ENCODE results near the gene CGNL1.
A peak's percentile ranks its signal among the peaks of the same experiment; 100 is the strongest.

The CGNL1 gene

DNA sequence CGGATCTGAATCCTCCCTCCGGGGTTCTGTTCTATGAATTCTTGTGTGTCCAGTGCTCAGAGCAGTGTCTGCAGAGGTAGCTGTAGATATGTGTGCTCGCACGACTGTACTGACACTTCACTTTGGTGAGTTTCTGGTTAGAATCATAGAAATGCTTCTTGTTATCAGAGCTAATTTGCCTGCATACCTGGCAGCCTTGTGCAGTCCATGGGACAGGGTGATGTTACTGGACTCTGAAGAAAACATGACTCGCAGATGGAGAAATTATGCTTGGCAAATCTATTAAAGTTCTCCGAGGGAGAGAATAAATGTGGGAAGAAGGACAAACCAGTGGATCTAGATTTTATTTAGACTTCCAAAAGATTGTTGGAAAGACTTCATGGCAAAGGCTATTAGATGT is 12.2 kb downstream of the CGNL1 start:
- TF ChIP-seq, protein P1, sequence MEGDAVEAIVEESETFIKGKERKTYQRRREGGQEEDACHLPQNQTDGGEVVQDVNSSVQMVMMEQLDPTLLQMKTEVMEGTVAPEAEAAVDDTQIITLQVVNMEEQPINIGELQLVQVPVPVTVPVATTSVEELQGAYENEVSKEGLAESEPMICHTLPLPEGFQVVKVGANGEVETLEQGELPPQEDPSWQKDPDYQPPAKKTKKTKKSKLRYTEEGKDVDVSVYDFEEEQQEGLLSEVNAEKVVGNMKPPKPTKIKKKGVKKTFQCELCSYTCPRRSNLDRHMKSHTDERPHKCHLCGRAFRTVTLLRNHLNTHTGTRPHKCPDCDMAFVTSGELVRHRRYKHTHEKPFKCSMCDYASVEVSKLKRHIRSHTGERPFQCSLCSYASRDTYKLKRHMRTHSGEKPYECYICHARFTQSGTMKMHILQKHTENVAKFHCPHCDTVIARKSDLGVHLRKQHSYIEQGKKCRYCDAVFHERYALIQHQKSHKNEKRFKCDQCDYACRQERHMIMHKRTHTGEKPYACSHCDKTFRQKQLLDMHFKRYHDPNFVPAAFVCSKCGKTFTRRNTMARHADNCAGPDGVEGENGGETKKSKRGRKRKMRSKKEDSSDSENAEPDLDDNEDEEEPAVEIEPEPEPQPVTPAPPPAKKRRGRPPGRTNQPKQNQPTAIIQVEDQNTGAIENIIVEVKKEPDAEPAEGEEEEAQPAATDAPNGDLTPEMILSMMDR (IDR thresholded peaks at IDR 0.05; ENCODE audit: low read depth, low read length) = no peak
- DNase-seq (ENCODE audit: low read depth in 2 of 2) = peak in 1 of 2 donors; percentile 34
- H3K4me3 ChIP-seq (replicated peaks in 1 of 2; ENCODE audit: low read depth in 2 of 2, low read length in 2 of 2) = no peak overlapping the region

DNA sequence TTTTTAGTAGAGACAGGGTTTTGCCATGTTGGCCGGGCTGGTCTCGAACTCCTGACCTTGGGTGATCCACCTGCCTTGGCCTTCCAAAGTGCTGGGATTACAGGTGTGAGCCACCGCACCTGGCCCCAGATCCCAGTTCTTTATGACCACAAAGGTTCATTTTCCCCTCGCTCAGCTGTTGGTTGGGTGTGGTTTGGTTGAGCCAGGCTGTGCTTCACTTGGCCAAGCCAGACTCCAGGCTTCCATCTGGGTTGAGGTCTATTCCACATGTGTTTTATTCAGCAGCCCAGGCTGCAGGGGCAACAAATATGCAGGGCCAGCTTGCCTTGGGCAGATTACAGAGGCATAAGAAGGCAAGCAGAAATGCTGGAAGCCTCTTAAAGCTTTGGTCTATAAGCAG is 13.7 kb downstream of the CGNL1 start:
- TF ChIP-seq, protein P1 (IDR thresholded peaks at IDR 0.05; ENCODE audit: low read depth, low read length) = no peak
- no peak for DNase-seq (ENCODE audit: low read depth in 2 of 2)
- H3K4me3 ChIP-seq (replicated peaks in 1 of 2; ENCODE audit: low read depth in 2 of 2, low read length in 2 of 2) = no peak overlapping the region

DNA sequence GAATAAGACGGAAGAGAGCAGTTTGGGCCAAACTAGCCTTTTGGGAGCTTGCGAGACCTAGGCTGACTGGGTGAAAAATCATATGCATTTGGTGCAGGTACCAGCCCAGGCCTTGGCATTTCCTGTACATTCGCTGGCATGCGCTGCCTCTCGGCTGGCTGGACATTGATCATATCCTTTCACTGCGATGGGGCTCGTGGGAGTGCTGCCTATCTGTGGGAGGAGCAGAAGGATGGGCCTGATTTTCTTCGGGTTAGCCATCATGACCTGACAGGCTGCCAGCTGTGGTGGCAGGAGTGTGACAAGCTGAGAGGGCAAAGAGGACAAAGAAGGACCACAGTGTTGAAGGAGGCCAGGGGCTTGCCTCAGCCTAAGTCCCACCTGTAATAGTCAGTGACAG is 14.3 kb downstream of the CGNL1 start:
- no peak for DNase-seq (ENCODE audit: low read depth in 2 of 2)
- TF ChIP-seq, protein P1 (IDR thresholded peaks at IDR 0.05; ENCODE audit: low read depth, low read length) = no peak
- no peak overlapping the region for H3K4me3 ChIP-seq (replicated peaks in 1 of 2; ENCODE audit: low read depth in 2 of 2, low read length in 2 of 2)

DNA sequence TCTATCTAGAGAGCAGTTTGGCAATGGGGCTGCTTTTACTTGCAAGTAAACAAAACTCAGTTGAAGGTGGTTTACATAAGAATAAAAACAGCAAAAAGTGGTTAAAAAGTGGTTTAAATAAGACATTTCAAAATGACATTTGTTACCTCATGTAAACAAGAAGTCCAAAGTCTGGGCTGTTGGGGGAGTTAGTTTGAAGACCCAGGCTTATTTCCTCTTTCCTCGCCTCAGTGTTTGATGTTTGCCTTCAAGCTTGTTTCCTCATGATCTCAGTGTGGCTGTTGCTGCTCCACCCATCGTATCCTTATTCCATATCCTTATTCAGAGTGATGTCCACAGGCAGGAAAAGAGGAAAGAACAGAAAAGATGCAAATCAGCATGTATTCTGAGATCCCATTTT is 15.2 kb downstream of the CGNL1 start:
- TF ChIP-seq, protein P1 (IDR thresholded peaks at IDR 0.05; ENCODE audit: low read depth, low read length) = no peak
- no peak for DNase-seq (ENCODE audit: low read depth in 2 of 2)
- no peak overlapping the region for H3K4me3 ChIP-seq (replicated peaks in 1 of 2; ENCODE audit: low read depth in 2 of 2, low read length in 2 of 2)

DNA sequence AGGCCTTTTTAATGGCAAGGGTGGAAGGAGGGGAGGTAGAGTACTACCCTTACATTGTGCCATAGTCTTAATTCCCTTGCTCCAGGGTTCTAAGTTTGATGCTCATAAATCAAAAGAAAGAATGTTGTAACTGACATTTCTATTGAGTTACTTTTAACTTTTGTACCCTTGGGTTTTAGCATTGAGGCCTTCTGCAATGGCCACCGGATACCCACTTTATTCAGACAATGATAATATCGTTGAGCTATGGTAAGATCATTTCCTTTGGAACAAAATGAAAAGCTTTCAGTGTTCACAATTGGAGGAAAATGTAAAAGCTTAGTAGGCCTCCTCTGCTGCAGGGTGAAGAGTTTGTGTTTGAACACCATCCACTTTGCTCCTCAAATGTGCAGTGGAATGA is 16.8 kb downstream of the CGNL1 start:
- no peak overlapping the region for H3K4me3 ChIP-seq (replicated peaks in 1 of 2; ENCODE audit: low read depth in 2 of 2, low read length in 2 of 2)
- TF ChIP-seq, protein P1 (IDR thresholded peaks at IDR 0.05; ENCODE audit: low read depth, low read length) = no peak
- no peak for DNase-seq (ENCODE audit: low read depth in 2 of 2)

DNA sequence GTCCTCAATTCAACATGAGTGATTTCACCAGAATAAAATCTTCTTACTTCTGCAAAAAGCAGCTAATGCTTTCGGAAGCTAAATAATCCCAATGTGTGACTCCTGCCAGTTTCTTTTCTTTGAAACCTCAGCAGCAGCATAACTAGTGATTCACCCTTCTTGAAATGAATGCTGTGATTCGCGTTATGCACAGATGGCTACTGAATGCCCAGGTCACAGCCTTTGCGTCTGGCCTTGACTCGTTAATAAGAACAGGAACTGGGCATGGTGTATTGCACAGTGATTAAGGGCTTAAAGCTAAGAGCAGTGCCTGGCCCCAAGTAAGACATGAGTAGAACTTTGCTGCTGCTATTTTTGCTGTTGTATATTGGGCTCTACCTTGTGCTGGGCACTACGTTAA is 19.0 kb downstream of the CGNL1 start:
- TF ChIP-seq, protein P1 (IDR thresholded peaks at IDR 0.05; ENCODE audit: low read depth, low read length) = no peak
- no peak overlapping the region for H3K4me3 ChIP-seq (replicated peaks in 1 of 2; ENCODE audit: low read depth in 2 of 2, low read length in 2 of 2)
- peak; percentile 68 to 83 for DNase-seq (ENCODE audit: low read depth in 2 of 2)

DNA sequence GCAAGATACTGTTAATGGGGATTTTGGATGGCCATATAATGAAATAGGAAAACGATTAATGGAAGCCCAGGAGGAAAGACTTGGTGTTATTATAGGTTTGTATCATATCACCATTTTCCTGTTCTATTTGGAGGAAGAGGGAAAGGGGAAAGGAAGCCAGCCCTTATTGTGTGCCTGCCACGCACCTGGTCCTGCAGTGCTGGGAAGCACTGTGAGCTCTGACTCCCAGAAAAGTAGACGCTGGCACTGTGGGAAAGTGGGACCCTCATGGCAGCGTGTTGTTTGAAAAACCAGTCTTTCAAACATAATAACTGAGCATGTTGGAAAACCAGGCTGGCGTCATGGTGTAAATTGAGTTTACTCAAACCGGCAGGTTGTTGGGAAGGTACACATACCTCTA is 22.0 kb downstream of the CGNL1 start:
- TF ChIP-seq, protein P1 (IDR thresholded peaks at IDR 0.05; ENCODE audit: low read depth, low read length) = no peak
- no peak overlapping the region for H3K4me3 ChIP-seq (replicated peaks in 1 of 2; ENCODE audit: low read depth in 2 of 2, low read length in 2 of 2)
- DNase-seq (ENCODE audit: low read depth in 2 of 2) = no peak

Data from cardiac fibroblast (primary cell).